Measurements from ENCODE around the gene FGF14.

DNA sequence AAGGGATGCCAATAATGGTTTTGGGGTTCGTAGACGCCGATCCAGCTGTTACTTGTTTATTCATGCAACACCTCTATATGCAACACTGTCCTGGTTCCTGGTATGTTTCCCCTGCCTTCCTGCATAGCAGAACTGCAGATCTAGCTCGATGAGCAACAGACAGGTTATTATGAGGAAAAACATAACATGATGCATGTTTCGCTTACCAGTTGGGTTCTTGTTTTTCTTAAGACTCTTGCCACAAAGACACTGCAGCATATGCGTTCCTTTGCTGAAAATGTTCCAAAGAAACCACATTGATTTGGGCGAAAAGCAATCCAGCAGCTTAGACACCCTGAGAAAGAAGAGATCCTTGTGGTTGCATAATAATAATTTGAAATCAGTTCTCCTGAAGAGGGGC, 583 bp downstream of the FGF14 start:
- TF ChIP-seq, protein P1, sequence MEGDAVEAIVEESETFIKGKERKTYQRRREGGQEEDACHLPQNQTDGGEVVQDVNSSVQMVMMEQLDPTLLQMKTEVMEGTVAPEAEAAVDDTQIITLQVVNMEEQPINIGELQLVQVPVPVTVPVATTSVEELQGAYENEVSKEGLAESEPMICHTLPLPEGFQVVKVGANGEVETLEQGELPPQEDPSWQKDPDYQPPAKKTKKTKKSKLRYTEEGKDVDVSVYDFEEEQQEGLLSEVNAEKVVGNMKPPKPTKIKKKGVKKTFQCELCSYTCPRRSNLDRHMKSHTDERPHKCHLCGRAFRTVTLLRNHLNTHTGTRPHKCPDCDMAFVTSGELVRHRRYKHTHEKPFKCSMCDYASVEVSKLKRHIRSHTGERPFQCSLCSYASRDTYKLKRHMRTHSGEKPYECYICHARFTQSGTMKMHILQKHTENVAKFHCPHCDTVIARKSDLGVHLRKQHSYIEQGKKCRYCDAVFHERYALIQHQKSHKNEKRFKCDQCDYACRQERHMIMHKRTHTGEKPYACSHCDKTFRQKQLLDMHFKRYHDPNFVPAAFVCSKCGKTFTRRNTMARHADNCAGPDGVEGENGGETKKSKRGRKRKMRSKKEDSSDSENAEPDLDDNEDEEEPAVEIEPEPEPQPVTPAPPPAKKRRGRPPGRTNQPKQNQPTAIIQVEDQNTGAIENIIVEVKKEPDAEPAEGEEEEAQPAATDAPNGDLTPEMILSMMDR (conservative IDR thresholded peaks at IDR 0.05; ENCODE audit: low read length): no peak
- no peak for TF ChIP-seq EZH2phosphoT487 (IDR thresholded peaks at IDR 0.05; ENCODE audit: borderline replicate concordance, low read depth, low read length)
